Measurements from ENCODE around the gene SLC25A2.
"Not testable (repeated sequence)": the region's sequence is repeated elsewhere in the genome, so short reads cannot be mapped to it uniquely, and the experiment has no call there.

The SLC25A2 gene

DNA sequence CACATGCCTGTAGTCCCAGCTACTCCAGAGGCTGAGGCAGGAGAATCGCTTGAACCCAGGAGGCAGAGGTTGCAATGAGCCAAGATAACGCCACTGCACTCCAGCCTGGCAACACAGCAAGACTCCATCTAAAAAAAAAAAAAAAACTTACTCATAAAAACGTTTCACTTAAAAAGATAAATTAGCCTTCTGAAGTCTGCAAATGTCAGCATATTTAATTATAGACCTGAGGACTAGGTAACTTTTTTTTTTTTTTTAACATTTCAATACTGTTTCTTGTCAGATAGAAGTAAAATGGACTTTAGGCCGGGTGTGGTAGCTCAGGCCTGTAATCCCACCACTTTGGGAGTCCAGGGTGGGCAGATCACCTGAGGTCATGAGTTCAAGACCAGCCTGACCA lies 13.1 kb upstream of the SLC25A2 start:
- DNase-seq, result not testable (repeated sequence)

DNA sequence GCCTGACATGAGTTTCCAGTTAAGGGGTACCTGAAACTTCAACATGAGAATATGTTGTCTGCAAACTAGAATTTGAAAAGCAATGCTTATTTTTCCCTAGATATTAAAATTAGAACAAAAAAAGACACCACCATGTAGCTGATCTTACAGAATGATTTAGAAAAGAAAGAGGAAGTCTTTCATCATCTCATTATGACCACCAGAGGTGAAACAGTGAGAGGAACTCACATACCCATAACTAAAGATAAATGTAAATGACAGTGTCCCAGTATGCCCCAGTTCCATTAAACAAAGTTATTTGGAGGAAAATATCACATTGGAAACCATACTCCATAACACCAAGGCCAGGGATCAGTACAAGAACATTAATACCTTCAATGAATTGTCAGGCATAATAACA lies 9.9 kb upstream of the SLC25A2 start:
- DNase-seq, result no peak

DNA sequence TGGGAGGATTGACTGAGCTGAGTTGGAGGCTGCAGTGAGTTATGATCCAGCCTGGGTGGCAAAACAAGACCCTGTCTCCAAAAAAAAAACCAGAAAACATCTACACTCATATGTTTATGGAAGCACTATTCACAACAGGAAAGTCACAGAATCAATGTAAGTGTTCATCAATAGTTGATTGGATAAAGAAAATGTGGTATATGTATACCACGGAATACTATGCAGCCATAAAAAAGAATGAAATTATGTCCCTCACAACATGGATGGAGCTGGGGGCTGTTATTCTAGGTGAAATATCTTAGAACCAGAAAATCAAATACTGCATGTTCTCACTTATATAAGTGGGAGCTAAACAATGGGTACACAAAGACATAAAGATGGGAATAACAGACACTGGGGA lies 2.8 kb upstream of the SLC25A2 start:
- no peak for DNase-seq

DNA sequence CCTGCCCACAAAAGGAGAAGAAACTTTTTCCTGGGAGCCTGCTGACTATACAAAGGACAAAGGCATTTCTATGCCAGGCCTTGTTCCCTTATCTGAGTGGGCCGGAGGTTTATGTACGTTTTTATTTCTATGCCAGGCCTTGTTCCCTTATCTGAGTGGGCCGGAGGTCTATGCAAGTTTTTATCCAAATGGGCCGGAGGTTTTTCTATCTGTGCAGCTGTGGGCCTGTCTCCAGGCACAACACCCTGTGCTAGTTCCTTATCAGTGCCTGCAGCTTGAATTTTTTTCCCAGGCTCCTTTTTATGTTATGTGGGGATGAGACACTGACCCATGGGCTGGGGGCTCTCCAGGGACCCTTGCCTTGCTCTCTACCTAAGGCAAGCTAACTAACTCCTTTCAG lies 5.5 kb downstream of the SLC25A2 start:
- DNase-seq, result no peak

DNA sequence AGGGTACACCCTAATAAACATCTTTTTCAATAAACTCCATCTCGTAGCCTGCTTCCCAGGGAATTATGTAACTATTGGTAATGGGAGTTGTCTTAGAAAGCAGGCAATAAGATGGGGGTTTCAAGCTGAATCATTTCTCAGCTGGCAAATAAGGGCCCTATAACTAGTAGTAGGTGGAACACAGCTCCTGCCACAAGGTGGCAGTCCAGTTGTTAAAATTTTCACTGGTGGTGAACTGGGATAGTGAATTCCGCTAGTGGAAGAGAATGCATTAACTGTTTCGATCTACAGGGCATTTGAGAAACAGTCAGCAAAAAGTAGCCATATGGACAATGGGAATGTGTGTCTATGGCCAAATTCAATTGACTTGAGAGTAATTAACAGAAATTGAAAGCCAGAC lies 30.9 kb downstream of the SLC25A2 start:
- DNase-seq, result no peak

DNA sequence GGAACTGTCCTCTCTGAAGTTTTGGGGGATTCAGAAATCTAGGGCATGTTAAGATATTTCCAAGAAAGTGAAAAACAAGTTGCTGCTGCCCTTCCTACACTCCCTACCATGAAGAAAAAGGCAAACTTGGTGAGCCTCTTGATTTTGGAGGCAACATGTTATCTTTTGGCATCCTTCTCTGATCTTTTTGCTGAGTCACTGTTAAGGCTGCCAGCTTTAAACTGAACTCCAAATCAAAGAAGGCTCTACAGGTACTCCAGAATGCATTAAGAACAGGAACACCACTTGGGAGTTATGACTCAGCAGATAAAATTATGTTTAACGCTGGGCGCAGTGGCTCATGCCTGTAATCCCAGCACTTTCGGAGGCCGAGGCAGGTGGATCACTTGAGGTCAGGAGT lies 34.7 kb downstream of the SLC25A2 start:
- DNase-seq, result no peak

DNA sequence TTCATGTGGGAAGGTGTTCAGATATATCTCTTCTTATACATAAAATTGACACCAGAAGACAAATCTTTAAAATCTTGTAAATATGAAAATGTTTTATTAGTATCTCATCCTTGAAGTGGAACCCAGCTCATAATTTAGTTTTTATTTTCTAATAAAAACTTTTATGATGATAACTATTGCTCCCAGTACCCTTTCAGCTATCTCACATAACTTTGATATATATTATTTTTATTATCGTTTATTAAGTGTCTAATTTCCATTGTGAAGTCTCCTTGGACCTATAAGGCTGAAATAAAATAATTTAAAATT lies 42.7 kb downstream of the SLC25A2 start:
- no peak for DNase-seq

DNA sequence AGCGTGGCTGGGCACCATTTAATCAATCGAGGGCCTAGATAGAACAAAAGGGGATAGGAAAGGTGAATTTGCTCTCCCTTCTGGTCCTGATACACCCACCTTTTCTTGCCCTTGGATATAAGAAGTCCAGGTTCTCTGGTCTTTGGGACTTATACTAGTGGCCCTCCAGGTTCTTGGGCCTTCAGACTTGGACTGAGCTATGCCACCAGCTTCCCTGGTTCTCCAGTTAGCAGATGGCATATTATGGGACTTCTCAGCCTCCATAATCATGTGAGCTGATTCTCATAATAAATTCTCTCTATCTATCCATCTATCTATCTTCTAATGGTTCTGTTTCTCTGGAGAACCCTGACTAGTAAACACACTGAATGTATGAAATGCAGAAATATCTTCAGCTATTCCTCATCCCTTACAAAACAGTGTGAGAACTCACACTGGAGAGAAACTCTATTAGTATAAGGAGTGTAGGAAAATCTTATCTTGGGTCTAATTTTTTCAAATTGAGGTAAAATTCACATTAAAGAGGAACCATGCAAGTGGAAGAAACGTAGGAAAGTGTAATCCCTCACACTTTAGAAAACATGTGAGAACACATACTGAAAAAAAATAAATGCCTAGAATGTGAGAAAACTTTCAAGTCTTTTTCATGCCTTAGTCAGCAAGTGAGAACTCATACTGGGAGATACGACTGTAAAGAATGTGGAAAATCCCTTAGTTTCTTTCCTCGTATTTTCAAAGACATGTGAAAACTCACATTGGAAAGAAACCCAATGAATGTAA lies 43.2 kb downstream of the SLC25A2 start:
- DNase-seq, result no peak

DNA sequence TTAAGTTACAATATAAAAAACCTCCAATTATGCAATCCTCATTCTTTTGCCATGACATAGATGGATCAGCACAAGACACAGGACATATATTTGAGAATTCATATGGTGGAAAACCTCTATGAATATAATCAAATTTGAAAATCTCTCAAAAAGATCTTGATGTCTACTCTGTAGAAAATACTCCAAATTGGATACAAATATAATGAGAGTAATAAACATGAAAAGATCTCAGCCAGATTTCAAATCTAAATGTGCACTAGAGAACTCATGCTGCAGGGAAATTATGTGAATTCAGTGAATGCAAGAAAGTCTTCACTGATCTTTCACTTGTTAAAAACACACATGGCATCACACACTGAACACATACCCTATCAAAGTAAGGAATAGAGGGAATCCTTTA lies 44.9 kb downstream of the SLC25A2 start:
- DNase-seq, result no peak

DNA sequence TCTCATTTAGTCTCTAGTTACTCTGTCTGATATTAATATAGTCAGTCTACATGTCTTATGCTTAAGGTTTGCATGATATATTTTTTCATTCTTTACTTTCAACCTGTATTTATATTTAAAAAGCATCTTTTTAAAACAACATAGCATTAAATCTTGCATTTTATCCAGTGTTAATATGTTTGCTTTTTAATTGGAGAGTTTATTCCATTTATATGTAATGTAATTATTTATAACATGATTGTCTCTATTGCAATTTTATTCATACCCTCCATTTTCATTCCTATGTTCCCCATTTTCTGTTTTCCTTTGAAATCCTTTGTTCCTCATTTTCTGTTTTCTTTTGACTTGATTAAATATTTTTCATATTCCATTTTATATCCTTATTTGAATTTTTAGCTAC lies 45.4 kb downstream of the SLC25A2 start:
- DNase-seq, result no peak

Measured in hypothalamus (tissue), 51 donors.